ENCODE results near the gene PAGE2B.
A peak's percentile ranks its signal among the peaks of the same experiment; 100 is the strongest.
"Not testable (repeated sequence)": the region's sequence is repeated elsewhere in the genome, so short reads cannot be mapped to it uniquely, and the experiment has no call there.

Gene PAGE2B, protein sequence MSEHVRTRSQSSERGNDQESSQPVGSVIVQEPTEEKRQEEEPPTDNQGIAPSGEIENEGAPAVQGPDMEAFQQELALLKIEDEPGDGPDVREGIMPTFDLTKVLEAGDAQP

DNA sequence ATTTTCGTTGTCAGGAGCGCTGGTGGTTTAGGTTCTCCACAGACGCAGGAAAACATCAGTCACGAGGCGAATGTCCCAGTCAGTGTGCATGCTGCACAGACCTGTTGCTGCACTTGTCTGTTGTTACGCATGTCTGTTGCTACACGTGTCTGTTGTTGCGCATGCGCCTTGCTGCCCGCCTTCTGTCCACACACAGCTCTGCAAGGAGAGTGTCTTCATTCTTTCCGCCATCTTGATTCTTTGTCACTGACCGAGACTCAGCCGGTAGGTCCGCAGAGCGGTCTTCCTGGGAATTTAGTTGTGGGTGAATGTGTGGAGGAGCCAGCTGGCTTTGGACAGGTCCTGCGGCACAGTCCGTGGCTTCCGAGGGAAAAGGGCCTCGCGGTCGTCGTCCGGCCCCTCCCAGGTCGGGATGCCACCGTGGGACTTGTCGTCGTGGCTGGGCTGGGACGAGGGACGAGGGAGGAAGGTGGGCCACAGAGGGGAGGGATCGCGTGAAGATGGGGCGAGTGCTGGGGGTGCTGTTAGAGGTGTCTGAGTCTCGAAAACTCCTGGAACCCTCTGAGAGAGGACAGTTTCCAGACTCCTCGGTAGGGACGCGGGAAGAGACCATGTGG, at the start of gene PAGE2B:
Gene PAGE2B, plus strand, starts transcription at position 180 of the 617 bp plus-strand sequence. CDS start 1,012 bp downstream, outside the sequence.
- DNase-seq = no peak

DNA sequence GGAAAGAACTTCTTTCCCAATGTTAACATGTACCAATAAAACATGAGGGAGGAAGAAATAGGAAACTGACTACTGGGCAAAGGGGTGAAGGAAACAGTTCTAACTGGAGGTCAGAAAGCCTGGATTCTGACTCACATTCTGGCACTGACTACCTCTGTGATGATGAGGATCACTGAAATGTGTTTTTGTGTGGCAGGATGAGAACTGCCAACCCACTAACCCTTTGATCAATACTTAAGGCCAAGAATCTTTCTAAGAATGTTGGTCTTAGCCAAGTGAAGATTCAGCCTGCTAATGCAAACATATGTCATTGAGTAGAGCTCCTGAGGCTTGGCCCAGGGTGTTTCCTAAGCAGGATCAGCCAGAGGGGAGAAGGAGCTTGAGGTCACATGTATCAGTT, 48.7 kb upstream of the PAGE2B start:
- DNase-seq = no peak

DNA sequence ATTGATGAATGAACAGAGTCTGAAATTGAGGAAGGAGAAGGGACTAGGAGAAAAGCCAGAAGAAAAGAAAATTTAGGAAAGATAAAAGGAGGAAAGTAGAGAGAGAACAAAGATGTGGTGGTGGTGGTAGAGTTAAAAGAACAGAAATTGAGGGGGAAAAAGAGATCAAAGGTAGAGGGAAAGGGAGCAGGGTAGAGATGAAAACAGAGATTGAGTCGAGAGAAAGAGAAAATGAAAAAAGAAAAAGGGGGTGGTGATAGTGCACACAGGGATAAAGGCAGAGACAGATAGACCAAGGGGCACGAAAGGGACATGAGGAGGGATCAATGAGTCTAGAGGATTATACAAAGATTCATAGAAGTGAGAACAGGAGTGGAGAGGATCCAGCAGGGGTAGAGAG, 48.0 kb upstream of the PAGE2B start:
- DNase-seq = no peak

DNA sequence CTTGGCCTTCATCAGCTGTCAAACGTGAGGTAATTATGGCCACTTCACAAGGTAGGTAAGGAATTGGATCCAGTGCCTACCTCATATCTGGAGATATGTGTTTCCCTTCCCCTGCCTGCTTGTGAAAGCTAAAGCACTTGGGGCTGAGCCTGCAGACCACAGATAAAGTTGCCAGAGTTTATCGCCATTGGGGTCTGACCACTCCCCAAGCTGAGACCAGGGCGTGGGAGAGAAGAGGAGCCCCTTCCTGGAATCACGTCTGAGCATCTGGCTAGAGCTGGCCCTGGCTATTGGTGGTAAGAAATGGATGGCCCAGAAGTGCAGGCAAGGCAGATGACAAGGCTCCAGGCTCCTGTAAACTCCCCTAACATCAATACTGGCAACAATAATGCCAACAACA, 46.8 kb upstream of the PAGE2B start:
- no peak for DNase-seq

DNA sequence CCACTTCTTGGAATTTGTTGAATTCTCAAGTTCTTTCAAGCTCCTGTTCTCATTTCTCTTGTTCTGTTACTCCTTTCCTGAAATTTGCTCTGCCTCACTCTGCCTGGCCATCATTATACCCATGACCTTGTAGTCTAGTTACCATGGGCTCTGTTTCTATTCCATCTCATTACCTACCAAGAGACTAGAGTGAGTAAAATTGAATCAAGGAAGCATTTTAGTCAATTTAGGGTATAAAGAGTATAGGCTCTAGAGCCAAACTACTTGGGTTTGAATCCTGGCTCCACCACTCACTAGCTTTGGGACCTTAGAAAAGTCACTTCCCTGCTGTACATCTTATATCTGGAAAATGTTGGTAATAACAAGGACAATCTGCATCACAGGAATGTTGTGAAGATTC, 46.2 kb upstream of the PAGE2B start:
- DNase-seq = no peak

DNA sequence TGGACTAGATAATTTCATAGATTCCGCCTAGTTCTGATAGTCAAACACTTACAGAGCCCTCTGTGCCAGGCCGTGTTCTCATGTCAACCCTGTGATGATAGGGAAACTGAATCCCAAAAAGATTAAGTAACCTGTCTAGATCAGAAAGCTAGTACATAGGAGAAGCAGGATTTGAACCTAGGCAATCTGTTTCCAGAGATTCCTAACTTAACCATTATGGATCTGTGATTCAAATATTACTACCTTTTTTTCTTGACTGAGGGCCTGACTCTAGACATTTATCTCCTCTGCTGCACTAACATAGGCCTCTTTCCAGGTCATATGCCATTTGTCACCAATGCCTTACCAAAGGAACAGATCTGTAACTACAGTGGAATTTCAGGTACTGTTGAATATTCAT, 45.5 kb upstream of the PAGE2B start:
- DNase-seq = no peak

DNA sequence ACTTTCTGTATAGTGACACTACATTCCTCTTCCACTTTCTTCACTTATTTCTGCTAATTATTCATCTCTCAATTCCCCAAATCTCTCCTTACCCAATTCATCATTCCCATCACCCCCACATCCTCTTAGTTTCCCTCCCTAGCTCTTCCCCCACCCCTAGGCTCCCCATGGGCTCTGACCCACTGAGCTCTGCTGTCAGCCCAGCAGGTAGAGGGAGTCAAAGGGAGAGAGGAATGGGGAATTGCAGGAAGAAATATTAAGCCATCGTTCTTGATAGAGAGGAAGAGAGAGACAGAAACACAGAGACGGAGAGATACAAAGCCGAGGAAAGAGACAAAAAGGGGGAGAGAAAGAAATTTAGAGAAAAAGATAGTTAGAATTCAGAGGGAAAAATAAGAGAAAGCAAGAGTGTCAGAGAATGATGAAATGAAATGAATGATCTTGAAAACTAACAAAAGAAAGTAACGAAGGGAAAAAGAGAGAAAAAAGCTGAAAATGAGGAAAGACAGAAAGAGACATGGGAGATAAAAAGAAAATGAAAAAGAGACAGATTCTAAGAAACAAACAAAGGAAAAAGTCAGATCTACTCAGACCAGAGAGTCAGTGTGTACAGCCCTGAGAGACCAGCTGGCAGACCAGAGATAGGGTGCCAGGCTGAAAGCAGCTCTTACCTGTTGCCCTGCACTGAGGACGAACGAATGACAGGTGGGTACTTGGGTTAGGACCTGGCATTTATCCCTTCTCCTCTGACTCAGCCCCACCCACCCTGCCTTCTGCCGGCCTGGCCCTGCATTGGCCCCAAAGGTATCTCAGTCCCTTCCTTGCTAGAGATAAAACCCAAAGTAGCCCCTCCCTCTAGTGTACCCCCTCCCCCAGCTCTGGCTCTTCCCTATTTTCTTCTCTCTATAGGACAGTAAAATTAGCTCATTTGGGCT, 44.3 kb upstream of the PAGE2B start, which contains the start of gene ALAS2:
Gene ALAS2, minus strand, starts transcription at position 707 of the 935 bp plus-strand sequence. CDS start 4,977 bp downstream, outside the sequence.
- no peak for DNase-seq

DNA sequence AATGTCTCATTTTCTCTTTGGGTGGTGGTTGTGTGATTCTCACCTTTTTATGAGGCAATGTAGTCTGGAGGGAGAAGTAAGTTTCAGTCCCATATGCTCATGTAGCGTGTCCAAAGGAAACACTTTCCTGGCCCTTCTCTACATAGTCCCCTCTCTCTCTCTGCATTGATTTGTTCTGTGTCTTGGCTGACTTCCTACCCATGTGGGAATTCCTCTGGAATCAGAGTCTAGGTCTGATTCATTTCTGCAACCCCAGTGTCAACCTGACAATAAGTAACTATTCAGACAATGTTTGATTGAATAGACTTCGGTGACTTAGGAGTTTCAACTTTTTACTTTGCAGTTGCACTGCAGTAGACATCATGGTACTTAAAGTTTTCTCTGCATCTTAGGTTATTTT, 41.4 kb upstream of the PAGE2B start:
- no peak for DNase-seq

DNA sequence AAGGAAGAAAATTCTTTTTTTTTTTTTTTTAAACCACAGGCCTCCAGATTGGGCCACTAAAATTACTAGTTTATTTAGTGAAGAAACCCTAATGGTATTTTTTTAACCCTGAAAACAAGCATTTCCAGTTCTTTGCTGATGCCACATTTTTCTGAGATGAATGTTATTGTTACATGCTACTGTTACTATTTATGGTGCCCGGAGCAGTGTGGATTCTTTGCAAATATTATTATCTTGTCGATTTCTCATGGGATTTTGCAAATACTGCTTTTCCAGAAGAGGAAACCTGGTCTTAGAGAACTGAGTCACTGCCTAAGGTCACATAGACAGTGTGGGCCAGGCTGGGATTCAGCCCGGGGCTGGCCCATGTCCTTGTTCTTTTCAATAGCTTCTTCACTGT, 35.4 kb upstream of the PAGE2B start:
- no peak for DNase-seq

DNA sequence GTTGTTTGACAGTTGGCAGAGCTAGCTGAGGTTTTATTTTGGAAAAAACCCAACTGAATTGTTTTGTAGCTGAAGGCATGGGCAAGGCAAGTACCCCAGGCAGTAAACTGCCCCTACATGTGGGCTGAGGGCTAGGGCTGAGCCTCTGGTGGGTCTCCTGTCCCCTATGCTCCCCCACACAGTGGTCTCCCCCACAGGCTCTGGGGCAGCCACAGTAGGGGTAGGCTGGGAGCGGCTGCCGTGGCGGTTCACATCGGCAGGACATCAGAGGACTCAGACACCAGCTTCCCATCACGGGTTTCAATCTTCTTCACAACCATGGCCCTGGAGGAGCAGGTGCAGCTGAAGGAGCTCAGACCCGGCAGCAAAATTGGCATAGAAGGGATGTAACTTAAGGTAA, 33.3 kb upstream of the PAGE2B start:
- no peak for DNase-seq

DNA sequence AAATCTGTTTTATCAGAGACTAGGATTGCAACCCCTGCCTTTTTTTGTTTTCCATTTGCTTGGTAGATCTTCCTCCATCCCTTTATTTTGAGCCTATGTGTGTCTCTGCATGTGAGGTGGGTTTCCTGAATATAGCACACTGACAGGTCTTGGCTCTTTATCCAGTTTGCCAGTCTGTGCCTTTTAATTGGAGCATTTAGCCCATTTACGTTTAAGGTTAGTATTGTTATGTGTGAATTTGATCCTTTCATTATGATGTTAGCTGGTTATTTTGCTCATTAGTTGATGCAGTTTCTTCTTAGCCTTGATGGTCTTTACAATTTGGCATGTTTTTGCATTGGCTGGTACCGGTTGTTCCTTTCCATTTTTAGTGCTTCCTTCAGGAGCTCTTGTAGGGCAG, 24.2 kb upstream of the PAGE2B start:
- DNase-seq = not testable (repeated sequence)

DNA sequence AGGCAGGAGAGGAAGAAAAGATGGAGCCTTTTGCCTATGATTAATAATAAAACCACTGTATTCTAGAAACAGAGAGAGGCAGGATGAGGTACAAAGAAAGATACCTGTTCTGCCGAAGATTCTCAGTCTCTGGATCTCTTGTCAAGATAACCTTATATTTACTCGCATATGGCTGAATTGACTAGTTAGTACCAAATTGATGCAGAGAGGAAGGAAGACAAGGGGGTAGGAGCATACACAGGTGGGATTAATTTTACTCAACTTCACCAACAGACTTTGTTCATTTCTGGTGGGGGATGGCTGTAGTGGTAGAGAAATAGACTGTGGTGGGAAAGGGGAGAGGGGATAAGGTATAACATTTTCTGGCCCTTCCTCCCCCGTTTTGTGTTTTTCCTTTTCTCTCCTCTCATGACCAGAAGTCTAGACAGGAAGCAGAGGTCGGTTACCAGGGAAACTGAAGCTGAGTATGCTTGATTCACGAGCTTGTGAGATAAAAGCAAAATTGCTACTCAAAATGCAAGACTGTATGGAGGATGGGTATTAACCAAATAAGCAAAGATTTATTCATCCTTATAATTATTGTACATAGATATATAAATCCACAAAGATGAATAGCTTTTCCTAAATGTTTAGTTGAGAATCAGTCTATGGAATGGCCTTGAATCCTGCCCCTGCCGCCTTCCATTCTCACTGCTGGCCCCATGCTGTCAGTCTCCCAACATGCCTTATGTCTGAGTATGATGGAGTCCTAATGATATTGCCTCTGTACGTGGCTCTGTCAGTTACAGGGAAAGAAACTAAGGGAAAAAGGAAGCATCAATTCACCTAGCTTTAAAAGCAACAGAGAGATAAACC, 17.8 kb upstream of the PAGE2B start:
- peak; percentile 61 for DNase-seq

DNA sequence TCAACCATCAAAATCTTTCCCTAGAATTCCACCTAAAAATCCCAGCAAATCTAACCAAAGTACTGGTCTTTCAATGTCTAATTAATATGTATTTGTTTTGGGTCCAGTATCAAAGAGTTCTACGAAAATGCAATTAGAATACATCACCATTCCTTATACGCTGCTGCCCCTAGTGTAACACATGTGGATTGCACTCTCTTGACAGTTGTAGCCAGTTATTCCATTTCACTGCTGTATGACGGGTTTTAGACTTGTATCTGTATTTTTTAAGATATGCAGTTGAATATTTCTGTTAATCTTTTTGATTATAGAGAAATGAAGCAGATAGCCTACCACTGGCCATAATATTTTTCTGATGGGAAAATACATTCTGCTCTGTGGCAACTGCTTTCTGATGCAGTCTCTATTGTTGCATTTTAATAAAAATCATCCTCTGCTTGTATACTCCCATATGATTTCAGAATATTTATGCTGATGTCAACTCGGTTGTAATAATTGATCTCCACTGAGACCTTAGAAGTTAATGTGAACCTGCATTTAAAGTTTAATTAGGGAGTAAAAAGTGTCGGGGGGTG, 17.1 kb upstream of the PAGE2B start:
- DNase-seq = peak; percentile 62

DNA sequence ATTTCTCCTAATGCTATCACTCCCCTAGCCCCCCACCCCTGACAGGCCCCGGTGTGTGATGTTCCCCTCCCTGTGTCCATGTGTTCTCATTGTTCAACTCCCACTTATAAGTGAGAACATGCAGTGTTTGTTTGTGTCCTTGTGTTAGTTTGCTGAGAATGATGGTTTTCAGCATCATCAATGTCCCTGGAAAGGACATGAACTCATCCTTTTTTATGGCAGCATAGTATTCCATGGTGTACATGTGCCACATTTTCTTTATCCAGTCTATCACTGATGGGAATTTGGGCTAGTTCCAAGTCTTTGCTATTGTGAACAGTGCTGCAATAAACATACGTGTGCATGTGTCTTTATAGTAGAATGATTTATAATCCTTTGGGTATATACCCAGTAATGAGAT, 7.7 kb upstream of the PAGE2B start:
- DNase-seq = not testable (repeated sequence)

DNA sequence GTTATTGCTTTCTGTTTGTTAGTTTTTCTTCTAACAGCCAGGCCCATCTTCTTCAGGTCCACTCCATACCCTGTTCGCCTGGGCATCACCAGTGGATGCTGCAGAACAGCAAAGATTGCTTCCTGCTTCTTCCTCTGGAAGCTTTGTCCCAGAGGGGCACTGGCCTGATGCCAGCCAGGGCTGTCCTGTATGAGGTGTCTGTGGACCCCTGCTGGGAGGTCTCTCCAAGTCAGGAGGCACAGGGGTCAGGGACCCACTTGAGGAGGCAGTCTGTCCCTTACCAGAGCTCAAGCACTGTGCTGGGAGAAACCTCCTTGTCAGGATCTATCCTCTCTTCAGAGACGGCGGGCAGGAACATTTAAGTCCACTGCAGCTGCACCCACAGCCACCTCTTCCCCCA, 2.5 kb upstream of the PAGE2B start:
- DNase-seq = no peak

DNA sequence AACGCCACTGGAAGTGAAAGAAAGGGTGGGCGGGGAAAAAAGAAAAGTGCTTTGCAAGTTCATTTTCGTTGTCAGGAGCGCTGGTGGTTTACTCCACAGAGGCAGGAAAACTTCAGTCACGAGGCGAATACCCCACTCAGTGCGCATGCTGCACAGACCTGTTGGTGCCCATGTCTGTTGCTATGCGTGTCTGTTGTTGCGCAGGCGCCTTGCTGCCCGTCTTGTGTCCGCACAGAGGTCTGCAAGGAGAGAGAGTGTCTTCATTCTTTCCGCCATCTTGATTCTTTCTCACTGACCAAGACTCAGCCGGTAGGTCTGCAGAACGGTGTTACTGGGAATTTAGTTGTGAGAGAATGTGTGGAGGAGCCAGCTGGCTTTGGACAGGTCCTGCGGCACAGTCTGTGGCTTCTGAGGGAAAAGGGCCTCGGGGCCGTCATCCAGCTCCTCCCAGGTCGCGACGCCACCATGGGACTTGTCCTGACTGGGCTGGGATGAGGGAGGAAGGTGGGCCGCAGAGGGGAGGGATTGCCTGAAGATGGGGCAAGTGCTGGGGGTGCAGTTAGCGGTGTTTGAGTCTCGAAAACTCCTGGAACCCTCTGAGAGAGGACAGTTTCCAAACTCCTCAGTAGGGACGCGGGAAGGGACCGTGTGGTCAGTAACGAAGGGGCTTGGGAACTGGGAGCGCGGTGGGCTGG, 14.1 kb downstream of the PAGE2B start, which contains the start of gene PAGE2:
Gene PAGE2, plus strand, starts transcription at position 224 of the 695 bp plus-strand sequence. CDS start 1,003 bp downstream, outside the sequence.
- DNase-seq = no peak

DNA sequence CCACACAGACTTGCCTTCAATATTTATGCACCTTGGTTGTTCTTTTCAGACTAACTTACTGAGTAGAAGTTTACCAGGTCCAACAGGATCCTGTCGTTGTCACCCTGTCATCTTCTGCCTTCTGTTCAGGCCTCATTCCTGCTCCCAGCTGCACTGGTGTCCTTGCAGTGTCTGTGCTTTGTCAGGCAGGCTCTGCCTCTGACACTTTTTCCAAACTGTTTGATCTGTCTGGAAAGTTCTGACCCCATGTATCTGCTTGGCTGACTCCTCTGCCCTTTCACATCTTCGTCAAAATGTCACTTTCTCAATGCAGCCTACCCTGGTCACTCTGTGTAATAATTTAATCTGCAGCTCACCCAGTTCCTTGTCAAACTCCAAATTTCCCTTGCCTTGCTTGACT, 23.9 kb downstream of the PAGE2B start:
- DNase-seq = no peak

DNA sequence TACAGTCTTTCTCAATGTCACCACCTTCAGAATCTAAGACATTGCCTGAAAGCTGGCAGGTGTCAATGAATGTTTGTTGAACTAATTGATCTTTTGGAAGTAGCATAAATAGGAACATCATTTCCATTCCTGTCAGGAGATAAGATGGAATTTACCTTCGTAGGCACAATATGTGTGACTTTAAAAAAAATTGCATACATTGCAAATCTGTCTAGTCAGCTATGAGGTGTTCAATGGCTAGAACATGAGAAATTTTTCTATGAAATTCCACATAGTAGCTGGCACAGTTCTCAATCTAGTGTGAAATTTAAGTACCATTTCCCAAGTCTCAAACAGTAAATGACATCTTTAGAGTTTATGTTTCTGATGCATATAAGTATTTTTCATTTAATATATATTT, 24.3 kb downstream of the PAGE2B start:
- DNase-seq = no peak

DNA sequence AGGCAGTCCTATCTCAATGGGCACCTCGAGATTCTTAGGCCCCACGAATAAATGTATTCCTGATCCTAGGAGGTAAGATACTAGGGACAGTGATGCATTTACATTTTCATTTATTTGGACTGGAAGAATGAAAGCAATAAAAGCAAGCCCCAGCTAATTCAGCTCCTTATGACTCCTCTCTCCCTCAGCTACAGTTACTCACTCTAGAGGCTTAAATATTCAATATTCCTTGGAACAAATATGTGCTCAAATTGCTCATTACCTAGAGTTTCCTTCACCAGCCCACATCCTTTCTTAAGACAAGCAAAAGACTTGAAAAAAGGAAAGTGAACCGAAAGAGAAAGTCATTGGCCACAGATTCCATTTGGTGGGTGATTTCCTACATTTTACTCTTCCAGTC, 27.9 kb downstream of the PAGE2B start:
- no peak for DNase-seq

DNA sequence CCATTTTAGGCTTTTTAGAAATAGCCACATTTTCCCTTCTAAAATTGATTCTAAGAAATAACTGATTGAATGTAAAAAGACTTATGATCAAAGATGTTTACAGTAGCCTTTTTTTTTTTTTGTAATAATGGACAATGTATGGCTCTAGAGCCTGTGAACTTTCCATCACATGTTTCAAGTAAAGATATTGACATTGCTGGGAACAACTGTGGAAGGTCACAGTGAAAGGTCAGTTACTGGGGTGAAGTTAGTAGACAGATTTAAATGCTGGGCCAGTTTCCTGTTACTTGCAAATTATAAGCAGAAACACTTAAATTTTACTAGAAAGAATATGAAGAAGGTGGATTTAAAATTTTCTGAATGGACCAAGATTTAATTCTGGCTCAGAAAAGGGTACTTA, 32.4 kb downstream of the PAGE2B start:
- no peak for DNase-seq

DNA sequence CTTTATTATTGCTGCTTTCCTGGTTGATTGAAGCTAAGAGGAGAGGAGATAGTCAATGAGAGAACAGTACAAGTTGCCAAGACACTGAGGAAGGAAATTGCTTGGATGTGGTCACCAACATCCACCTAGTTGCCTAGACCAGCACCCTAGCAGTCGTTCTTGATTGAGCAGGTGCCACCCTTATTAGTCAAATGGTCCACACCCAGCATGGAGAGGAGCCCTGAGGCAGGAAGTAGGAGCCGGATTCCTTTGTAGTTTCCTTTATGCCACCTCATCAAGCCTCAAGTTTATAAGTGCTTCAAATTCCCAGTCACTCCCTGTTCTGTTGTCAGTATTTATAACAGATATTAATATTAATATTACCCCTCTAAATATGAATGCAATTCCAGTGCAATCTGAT, 33.1 kb downstream of the PAGE2B start:
- no peak for DNase-seq

DNA sequence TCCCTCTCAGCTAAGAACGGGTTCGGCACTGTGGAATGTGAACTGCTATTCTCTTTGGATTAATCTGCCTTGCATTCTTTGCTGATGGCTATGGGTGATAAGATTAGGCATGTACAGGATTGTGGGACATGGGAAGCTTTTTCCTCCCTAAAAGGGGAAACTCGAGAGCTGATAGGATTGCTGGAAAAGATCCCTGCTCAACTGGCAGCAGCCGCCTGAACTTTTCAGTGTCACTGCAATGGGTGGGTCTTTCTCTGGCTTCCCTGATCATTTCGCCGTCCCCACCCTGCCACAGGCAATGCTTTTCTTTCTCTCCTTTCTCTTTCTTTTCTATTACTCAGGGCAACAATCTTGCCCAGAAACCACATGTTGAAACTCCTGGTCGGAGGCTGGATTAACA, 34.5 kb downstream of the PAGE2B start:
- no peak for DNase-seq

All from activated effector memory CD4-positive, alpha-beta T cell treated with anti-CD3 and anti-CD28 coated beads, Interleukin-2, amount 50 U/mL, for 16 hours (primary cell).